HG02884 (cell line): Measurements from ENCODE around the gene WDR49.

ENCODE experiments used
- ATAC-seq: cut with Tn5 transposase; IDR thresholded peaks from one replicate; pipeline ENCODE4 v1.9.1; 2021; ENCODE audit warnings: mild to moderate bottlenecking, moderate library complexity; ENCODE audit not compliant: unreplicated experiment

Gene WDR49

GRCh38 chr3:167491621-167492020, 162.1 kb downstream of the WDR49 start:
- no peak for ATAC-seq

- ATAC-seq, result no peak
Observed at GRCh38 chr3:167489571-167489970, 164.2 kb downstream of the WDR49 start.

- ATAC-seq, result no peak
Observed at GRCh38 chr3:167487556-167487955, 166.2 kb downstream of the WDR49 start.

GRCh38 chr3:167484551-167484950, 169.2 kb downstream of the WDR49 start:
- no peak for ATAC-seq

DNA sequence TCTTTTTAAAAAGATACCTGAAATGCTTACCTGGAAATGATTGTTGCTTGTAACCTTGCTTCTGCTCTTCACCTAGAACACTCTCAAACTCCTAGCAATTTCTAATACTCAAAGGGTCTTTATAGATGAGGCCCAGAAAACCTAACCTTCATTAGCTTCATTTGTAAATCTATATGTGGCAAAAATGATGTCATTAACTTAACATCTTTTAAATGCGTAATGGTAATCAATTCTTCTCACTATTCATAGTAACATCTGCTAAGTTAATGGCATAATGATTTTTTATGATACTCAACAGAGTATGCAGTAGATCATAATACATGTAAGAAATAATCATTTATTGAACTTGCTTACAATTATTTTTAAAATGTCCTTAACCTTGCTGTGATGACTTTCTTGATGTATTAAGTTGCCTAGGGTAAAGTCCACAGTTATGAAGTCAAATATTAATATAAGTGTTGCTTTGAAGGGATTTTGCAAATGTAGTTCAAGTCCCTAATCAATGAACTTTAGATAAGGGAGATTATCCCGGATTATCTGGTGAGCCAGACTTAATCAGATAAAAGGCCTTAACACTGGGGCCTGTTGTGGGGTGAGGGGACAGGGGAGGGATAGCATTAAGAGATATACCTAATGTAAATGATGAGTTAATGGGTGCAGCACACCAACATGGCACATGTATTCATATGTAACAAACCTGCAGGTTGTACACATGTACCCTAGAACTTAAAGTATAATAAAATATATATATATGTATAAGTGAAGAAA, 169.8 kb downstream of the WDR49 start:
- ATAC-seq, result no peak

DNA sequence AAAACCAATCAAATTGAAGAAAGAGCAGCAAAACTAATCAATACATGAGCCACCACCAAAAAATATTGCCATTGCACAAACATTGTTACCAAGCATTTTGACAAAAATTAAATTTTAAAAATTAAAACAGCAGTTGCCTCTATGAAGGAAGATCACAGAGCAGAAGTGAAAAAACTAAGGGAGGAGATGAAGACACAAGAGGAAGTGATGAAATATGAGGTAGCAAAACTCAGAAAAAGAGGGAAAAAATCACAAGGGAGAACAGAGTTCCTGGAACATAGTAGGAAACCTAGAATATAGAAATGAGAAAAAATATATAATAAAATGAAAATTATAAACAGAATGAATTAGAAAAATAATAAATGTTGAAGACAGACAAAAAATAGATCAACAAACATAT, 172.6 kb downstream of the WDR49 start:
- ATAC-seq, result no peak

GRCh38 chr3:167480748-167481147, 173.0 kb downstream of the WDR49 start:
- no peak for ATAC-seq

DNA sequence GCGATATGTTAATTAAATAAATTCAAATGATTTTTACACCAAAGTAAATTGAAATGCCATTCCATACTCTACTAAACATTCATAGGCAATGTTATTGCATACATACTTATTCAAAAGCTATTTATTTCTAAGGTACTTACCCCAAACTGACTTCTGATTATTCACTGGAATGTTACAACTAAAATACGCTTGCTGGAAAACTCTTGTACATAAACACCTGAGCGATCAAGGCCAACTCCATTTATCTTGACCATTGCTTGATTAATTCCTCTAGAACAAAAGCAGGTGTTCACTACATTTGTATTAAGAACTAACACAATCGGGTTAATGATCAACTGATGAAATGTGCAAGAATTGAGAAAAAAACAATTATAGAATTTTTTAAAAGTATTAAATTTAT, 179.9 kb downstream of the WDR49 start, which contains the start of gene SERPINI2:
Gene SERPINI2 (minus strand): TSS at position 180 of the 400 bp plus-strand sequence. CDS start 2,208 bp downstream, outside the sequence.
- ATAC-seq, result no peak

GRCh38 chr3:167469381-167469780, 184.4 kb downstream of the WDR49 start:
- ATAC-seq, result no peak

GRCh38 chr3:167467848-167468611, 185.7 kb downstream of the WDR49 start:
- ATAC-seq, result no peak

DNA sequence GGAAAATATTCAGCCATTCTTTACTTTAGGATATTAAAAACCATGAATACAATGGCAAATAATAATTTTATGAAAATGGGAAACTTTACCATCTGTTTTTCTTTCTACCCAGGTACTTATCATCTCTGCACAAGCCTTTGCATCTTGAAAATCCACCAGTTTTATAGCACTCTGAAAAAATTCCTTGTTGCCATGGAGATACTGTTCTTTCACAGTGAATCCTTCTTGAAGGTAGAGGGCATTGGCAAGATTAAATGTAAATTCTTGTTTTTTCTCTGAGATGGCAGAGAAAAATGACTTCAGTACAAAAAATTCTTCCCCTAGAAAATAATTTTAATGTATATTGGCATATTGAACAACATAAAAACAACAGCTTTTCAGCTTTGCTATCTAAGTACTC, 186.8 kb downstream of the WDR49 start:
- no peak for ATAC-seq

DNA sequence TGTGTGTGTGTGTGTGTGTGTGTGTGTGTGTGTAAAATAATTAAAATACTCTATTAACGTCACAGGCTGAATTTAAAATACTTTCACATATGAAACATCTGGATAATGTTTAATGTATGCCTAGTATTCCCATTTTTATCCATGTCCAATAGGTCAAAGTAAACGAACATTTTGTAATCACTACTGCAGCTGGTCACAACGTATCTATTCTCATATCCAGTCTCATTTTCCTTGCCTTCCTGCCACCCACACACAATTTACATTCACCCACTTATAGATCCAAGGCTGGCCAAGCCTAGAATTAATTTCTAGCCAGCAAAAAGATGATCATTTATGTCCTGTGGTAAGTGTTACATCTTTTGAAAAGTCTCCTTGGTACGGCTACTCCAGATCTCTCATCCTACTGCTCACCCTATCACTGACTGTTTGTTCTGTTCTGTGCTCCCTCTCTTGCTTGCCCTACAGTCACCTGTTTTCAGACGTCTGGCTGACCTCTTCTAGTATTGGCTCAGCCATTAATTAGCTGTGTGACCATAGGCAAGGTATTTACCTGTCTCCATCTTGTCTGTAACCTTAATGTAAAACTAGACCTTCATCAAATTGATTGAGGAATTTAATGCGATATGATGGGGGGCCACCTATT, 197.5 kb downstream of the WDR49 start:
- no peak for ATAC-seq

DNA sequence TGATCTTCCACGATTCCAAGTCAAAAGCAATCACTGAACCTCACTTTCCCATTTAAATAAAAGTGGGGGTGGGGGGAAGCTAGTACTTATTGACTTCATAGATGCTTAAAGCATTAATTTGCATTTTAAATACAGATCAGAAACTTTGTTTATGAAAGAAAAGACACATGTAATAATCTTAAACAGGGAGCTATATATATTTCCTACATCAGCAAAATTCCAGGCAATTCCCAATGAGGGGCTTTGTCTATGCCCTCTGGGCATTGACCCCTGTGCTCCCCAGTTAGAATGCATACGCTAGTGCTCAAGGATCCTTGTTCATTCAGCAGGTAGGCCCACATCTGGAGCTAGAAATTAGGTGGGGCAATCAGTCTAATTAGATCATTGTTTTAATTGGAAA, 199.9 kb downstream of the WDR49 start:
- ATAC-seq, result no peak

DNA sequence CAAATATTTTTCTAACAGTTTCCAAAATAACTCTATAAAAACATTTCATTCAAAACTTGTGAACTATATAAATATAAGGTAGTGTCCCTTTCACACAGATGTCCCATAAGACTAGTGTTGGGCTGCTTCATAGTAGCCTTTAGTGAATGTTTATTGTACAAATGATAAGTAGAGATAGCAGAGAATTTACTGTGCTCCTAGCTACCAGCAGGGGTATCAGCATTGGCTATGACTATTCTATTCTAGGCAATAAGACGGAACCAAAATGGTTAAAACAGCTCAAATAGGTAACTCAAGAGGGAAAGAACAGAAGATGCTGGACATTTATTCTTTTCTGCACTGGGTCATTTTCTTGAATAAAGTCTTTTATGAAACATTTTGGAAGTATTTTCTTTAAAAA, 202.5 kb downstream of the WDR49 start:
- ATAC-seq, result no peak

DNA sequence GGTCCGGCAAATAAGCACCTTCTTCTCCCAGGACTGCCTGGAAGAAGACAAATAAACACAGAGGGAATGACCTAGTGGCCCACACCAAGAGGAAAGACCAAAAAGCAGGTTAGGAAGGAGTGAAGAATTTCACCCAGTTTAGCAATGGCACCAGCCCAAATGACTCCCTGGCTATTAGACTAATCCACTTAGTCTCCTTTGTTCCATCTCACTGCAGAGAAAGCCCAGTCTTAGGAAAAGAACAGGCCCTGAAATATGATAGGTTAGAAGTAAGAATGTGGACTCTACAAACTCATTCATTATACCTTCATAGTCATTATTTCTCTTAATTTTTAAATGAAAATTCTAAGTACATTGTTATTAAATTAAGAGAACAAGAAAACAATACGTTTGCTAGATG, 203.1 kb downstream of the WDR49 start:
- no peak for ATAC-seq

GRCh38 chr3:167450195-167450594, 203.5 kb downstream of the WDR49 start:
- peak; percentile 65 for ATAC-seq

DNA sequence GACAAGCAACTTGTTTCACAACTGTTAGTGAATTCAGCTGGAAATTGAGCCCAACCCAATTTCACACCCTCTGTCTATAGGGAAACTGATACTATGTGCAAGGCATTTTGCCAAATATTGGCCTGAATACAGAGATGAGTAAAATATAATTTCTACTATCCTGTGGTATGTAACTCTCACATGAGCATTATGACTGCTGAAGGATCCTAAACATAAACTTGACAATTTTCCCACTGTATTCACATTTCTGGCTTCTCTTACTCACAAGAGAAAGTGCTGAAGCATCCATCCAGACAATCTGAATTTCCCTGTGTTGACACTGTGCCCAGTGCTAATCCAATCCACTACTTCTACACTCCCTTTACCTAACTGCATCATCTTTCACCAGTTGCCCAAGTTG, 208.3 kb downstream of the WDR49 start:
- ATAC-seq, result no peak

GRCh38 chr3:167441256-167441655, 212.5 kb downstream of the WDR49 start:
- no peak for ATAC-seq

DNA sequence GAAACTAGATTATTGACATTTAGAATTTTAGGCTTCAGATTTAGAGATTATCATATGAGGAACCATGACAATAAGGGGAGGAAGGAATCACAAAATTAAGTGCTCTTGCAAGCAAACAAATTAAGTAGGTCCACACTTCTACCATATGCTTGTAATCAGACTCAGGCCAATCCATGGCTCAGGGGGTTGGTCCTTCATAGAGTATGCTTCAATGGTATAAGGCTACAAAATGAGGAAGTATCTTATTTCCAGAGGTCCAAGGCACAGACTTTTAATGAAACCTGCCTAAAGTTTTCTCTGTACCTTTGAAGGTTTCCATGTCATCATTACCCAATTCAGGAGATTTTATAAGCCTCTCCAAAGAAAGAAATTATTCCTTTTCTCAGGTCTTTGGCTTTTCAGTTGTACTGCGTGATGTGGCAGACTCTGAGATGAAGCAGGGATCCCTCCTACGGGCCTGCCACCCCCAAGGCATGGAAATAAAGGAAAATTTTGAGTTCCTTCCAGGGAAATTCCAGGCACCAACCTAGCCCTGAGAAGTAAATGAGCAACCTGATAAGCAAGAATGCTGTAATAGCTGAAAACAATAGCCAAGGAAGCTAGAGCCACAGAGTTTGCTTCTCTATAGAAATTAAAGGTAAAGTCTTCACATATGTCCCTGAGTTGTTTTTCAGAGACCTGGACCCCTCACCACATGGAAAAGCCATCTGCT, 216.2 kb downstream of the WDR49 start:
- ATAC-seq, result no peak
